ENCODE measurements around the gene PHF5A. TPM values are rescaled to one million over a fixed set of nuclear protein-coding genes. Genes with fewer than 3 reads are reported as not detected.
A peak's percentile ranks its signal among the peaks of the same experiment; 100 is the strongest.

PHF5A gene
- total RNA-seq, result 10 to 100 TPM; 27.5 to 33.5 TPM
- long read RNA-seq, donor 1, partial matches to known transcripts, result 0 of 1 reads
- long read RNA-seq, donor 1, other reads (novel, unspliced or antisense), result 0 of 1 reads
- long read RNA-seq, donor 2, transcript PHF5A-201 (4 exons, 1,086 nt), result major isoform, 11 of 11 reads
- long read RNA-seq, donor 2, partial matches to known transcripts, result 0 of 11 reads
- long read RNA-seq, donor 2, other reads (novel, unspliced or antisense), result 0 of 11 reads

- DNase-seq (ENCODE audit: low spot score), result peak; percentile 99
- intact Hi-C loops (cut with DNase I), result no loop called here
Measured at GRCh38 chr22:41468381-41469217, at the start of gene PHF5A, which contains the start of gene ACO2. Gene PHF5A, minus strand, starts transcription at chr22:41468692. Its CDS starts 39 bp downstream, at chr22:41468653. Gene ACO2, plus strand, starts transcription at chr22:41469117. Its CDS starts 30 bp downstream, at chr22:41469147.

GRCh38 chr22:41518048-41518347 is 49.5 kb upstream of the PHF5A start:
- no peak for DNase-seq (ENCODE audit: low spot score)
- intact Hi-C loops (cut with DNase I), result loop anchor here in 1 of 2 donors (5.0 kb wide), 1 partner anchor 116 kb away; no protein-coding TSS in a partner anchor

GRCh38 chr22:41517172-41518047 is 48.9 kb upstream of the PHF5A start:
- intact Hi-C loops (cut with DNase I), result loop anchor here in 1 of 2 donors (5.0 kb wide), 1 partner anchor 115 kb away; no protein-coding TSS in a partner anchor
- DNase-seq (ENCODE audit: low spot score), result no peak

- DNase-seq (ENCODE audit: low spot score), result no peak
- intact Hi-C loops (cut with DNase I), result loop anchor here in 1 of 2 donors (5.0 kb wide), 1 partner anchor 114 kb away; no protein-coding TSS in a partner anchor
Measured at GRCh38 chr22:41516462-41516861, 48.0 kb upstream of the PHF5A start.

- intact Hi-C loops (cut with DNase I), result loop anchor here in 1 of 2 donors (5.0 kb wide), 1 partner anchor 36 kb away; no protein-coding TSS in a partner anchor
Measured at GRCh38 chr22:41513391-41513790, 44.9 kb upstream of the PHF5A start.

GRCh38 chr22:41512421-41513194 is 44.1 kb upstream of the PHF5A start:
- no peak for DNase-seq (ENCODE audit: low spot score)
- intact Hi-C loops (cut with DNase I), result loop anchor here in 1 of 2 donors (5.0 kb wide), 1 partner anchor 35 kb away; no protein-coding TSS in a partner anchor

More at GRCh38 chr22:41513391-41513790, 44.9 kb upstream of the PHF5A start:
- no peak for DNase-seq (ENCODE audit: low spot score)

- intact Hi-C loops (cut with DNase I), result loop anchor here in 1 of 2 donors (5.0 kb wide), 1 partner anchor 34 kb away; no protein-coding TSS in a partner anchor
Measured at GRCh38 chr22:41511521-41511968, 43.1 kb upstream of the PHF5A start.

GRCh38 chr22:41508770-41509170 is 40.3 kb upstream of the PHF5A start:
- DNase-seq (ENCODE audit: low spot score), result no peak
- intact Hi-C loops (cut with DNase I), result no loop called here

More at GRCh38 chr22:41511521-41511968, 43.1 kb upstream of the PHF5A start:
- no peak for DNase-seq (ENCODE audit: low spot score)

GRCh38 chr22:41507330-41508063 is 39.0 kb upstream of the PHF5A start:
- intact Hi-C loops (cut with DNase I), result no loop called here
- no peak for DNase-seq (ENCODE audit: low spot score)

GRCh38 chr22:41505511-41506220 is 37.2 kb upstream of the PHF5A start:
- intact Hi-C loops (cut with DNase I), result no loop called here
- DNase-seq (ENCODE audit: low spot score), result no peak

GRCh38 chr22:41504816-41505215 is 36.3 kb upstream of the PHF5A start:
- no peak for DNase-seq (ENCODE audit: low spot score)
- intact Hi-C loops (cut with DNase I), result no loop called here

- no peak for DNase-seq (ENCODE audit: low spot score)
Measured at GRCh38 chr22:41504397-41504796, 35.9 kb upstream of the PHF5A start.

GRCh38 chr22:41501209-41501608 is 32.7 kb upstream of the PHF5A start:
- intact Hi-C loops (cut with DNase I), result no loop called here
- no peak for DNase-seq (ENCODE audit: low spot score)

More at GRCh38 chr22:41504397-41504796, 35.9 kb upstream of the PHF5A start:
- intact Hi-C loops (cut with DNase I), result no loop called here

GRCh38 chr22:41500303-41500702 is 31.8 kb upstream of the PHF5A start:
- DNase-seq (ENCODE audit: low spot score), result no peak
- intact Hi-C loops (cut with DNase I), result no loop called here

- intact Hi-C loops (cut with DNase I), result no loop called here
- no peak for DNase-seq (ENCODE audit: low spot score)
Measured at GRCh38 chr22:41499624-41500280, 31.3 kb upstream of the PHF5A start.

GRCh38 chr22:41498303-41498835 is 29.9 kb upstream of the PHF5A start:
- no peak for DNase-seq (ENCODE audit: low spot score)
- intact Hi-C loops (cut with DNase I), result no loop called here

Measured in posterior vena cava (tissue), 2 donors.